ENCODE results near the gene MYOZ1. TPM values are rescaled to one million over a fixed set of nuclear protein-coding genes. Genes with fewer than 3 reads are reported as not detected.

Gene MYOZ1
- polyA plus RNA-seq, 6 donors from 2014 or later: not detected

Other genes with a start within 250 kb of the MYOZ1 start
- gene ANXA7, start 227.4 kb downstream of the MYOZ1 start, polyA plus RNA-seq (ENCODE audit: low read depth in 6 of 6): 100 to 1,000 TPM; 113 to 199 (median 135) TPM
- gene MSS51, start 207.9 kb downstream of the MYOZ1 start, polyA plus RNA-seq (ENCODE audit: low read depth in 6 of 6): under 1 TPM in 4 of 6 donors, not detected in 2; 0.23 to 0.44 (median 0.33) TPM
- gene PPP3CB, start 145.4 kb downstream of the MYOZ1 start, polyA plus RNA-seq (ENCODE audit: low read depth in 6 of 6): 1 to 10 TPM; 4.6 to 8.0 (median 6.3) TPM
- gene USP54, start 50.1 kb downstream of the MYOZ1 start, polyA plus RNA-seq (ENCODE audit: low read depth in 6 of 6): 1 to 10 TPM in 2 of 6 donors, under 1 TPM in 3, not detected in 1; 0.90 to 2.3 (median 1.00) TPM
- gene SYNPO2L, start 14.6 kb upstream of the MYOZ1 start, polyA plus RNA-seq (ENCODE audit: low read depth in 6 of 6): not detected
- under 1 TPM in 1 of 6 donors, not detected in 5; 0.35 TPM for gene AGAP5, start 56.6 kb upstream of the MYOZ1 start, polyA plus RNA-seq (ENCODE audit: low read depth in 6 of 6)
- gene SEC24C, start 102.9 kb upstream of the MYOZ1 start, polyA plus RNA-seq (ENCODE audit: low read depth in 6 of 6): 10 to 100 TPM; 20.3 to 39.4 (median 28.2) TPM
- 10 to 100 TPM; 17.6 to 54.5 (median 39.6) TPM for gene CHCHD1, start 140.6 kb upstream of the MYOZ1 start, polyA plus RNA-seq (ENCODE audit: low read depth in 6 of 6)
- 10 to 100 TPM in 5 of 6 donors, 1 to 10 TPM in 1; 4.3 to 21.7 (median 15.8) TPM for gene ZSWIM8, start 144.1 kb upstream of the MYOZ1 start, polyA plus RNA-seq (ENCODE audit: low read depth in 6 of 6)
- gene NDST2, start 170.1 kb upstream of the MYOZ1 start, polyA plus RNA-seq (ENCODE audit: low read depth in 6 of 6): 10 to 100 TPM in 5 of 6 donors, 1 to 10 TPM in 1; 6.2 to 29.8 (median 16.4) TPM
- gene CAMK2G, start 233.1 kb upstream of the MYOZ1 start, polyA plus RNA-seq (ENCODE audit: low read depth in 6 of 6): 1 to 10 TPM; 1.7 to 5.1 (median 3.6) TPM

All from naive B cell (primary cell).